ENCODE data around the gene CD276.
"Not testable (repeated sequence)": the region's sequence is repeated elsewhere in the genome, so short reads cannot be mapped to it uniquely, and the experiment has no call there.

Gene CD276

GRCh38 chr15:73685981-73686380, 1.8 kb downstream of the CD276 start:
- no peak for DNase-seq

GRCh38 chr15:73686781-73687256, 2.6 kb downstream of the CD276 start:
- DNase-seq, result no peak

- DNase-seq, result no peak
Observed at GRCh38 chr15:73687351-73687750, 3.2 kb downstream of the CD276 start.

- DNase-seq, result no peak
Observed at GRCh38 chr15:73688455-73688854, 4.3 kb downstream of the CD276 start.

- DNase-seq, result no peak
Observed at GRCh38 chr15:73691396-73691795, 7.2 kb downstream of the CD276 start.

GRCh38 chr15:73694419-73694818, 10.2 kb downstream of the CD276 start:
- DNase-seq, result no peak

GRCh38 chr15:73695773-73696640, 11.8 kb downstream of the CD276 start:
- DNase-seq, result no peak

- no peak for DNase-seq
Observed at GRCh38 chr15:73696641-73697001, 12.4 kb downstream of the CD276 start.

GRCh38 chr15:73697033-73697467, 12.9 kb downstream of the CD276 start:
- peak; percentile 82 for DNase-seq

- no peak for DNase-seq
Observed at GRCh38 chr15:73699249-73700040, 15.3 kb downstream of the CD276 start.

GRCh38 chr15:73700041-73700842, 16.1 kb downstream of the CD276 start:
- peak; percentile 65 for DNase-seq

- not testable (repeated sequence) for DNase-seq
Observed at GRCh38 chr15:73702311-73703239, 18.4 kb downstream of the CD276 start.

GRCh38 chr15:73703601-73704000, 19.4 kb downstream of the CD276 start:
- DNase-seq, result not testable (repeated sequence)

- not testable (repeated sequence) for DNase-seq
Observed at GRCh38 chr15:73704142-73704868, 20.1 kb downstream of the CD276 start.

GRCh38 chr15:73704869-73705645, 20.9 kb downstream of the CD276 start:
- peak; percentile 43 for DNase-seq

- DNase-seq, result no peak
Observed at GRCh38 chr15:73708691-73709090, 24.5 kb downstream of the CD276 start.

GRCh38 chr15:73709241-73709640, 25.1 kb downstream of the CD276 start:
- no peak for DNase-seq

- DNase-seq, result no peak
Observed at GRCh38 chr15:73709686-73710085, 25.5 kb downstream of the CD276 start.

- no peak for DNase-seq
Observed at GRCh38 chr15:73710321-73710720, 26.1 kb downstream of the CD276 start.

- DNase-seq, result no peak
Observed at GRCh38 chr15:73711526-73711925, 27.3 kb downstream of the CD276 start.

All from central memory CD4-positive, alpha-beta T cell (primary cell).